ENCODE measurements around the gene KBTBD7. TPM values are rescaled to one million over a fixed set of nuclear protein-coding genes. Genes with fewer than 3 reads are reported as not detected.

KBTBD7 gene
- total and polyA plus RNA-seq, 9 of the 15 experiments (the other 6 are each of a cell fraction or from before 2014, with no cell fraction given): 1.8 to 4.4 (median 3.3) TPM

DNA sequence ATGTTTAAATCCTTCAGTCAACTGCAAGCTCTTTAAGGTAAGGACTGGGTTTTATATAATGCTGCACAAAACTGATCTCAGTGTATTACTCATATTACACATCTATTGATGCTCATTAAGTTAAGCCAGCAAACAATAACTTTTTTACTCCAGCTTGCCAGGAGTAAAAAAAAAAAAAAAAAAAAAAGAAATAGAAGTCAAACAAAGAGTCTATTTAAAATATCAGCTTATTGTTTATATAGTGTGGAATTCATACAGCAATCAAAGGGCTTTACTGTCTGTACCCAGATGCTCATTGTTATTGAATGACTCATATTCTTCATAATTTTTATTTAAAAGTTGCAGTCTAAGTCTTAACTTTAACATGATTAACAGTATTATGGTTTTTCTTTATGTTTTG is 21.8 kb upstream of the KBTBD7 start:
- ChIA-PET POLR2A (no interaction called here), CTCF (ENCODE audit: low intra/inter-chr PET ratio) (no interaction called here)
- FAIRE-seq: no peak
- Histone ChIP-seq H3K27ac (ENCODE audit: extremely low read depth, low read depth, low read length) (no peak overlapping the region), H4K20me1 (replicated peaks; ENCODE audit: control insufficient read depth, insufficient read depth, low read length) (no peaks in the 10 kb centered on the region), H3K79me2 (ENCODE audit: control insufficient read depth, insufficient read depth, low read length) (no peaks in the 10 kb centered on the region), H3K27me3 (ENCODE audit: control insufficient read depth in 2 of 2, insufficient read depth in 2 of 2, low read length in 2 of 2) (no peaks in the 10 kb centered on the region), H3K9me1 (ENCODE audit: control insufficient read depth, insufficient read depth, low read length) (no peaks in the 10 kb centered on the region), H3K4me1 (replicated peaks in 1 of 2; ENCODE audit: control insufficient read depth in 2 of 2, insufficient read depth in 2 of 2, low read length in 2 of 2) (0 out of 5 replicates have a peak, but pooled peaks cover 0 to 2% of the 10 kb centered on the region in 2 experiments), H2AFZ (ENCODE audit: low read depth, low read length) (no peak overlapping the region), H3K36me3 (ENCODE audit: control insufficient read depth, insufficient read depth, low read length) (peaks cover 6% of the 10 kb centered on the region; the same call in 1 of the 3 replicates), H3K4me3 (no peak overlapping the region), H3K9ac (ENCODE audit: insufficient read depth in 1 of 2, low read depth in 2 of 2, low read length in 2 of 2) (no peak overlapping the region), H3K9me3 (replicated peaks; ENCODE audit: control insufficient read depth, insufficient read depth, low read depth, low read length) (no peaks in the 10 kb centered on the region), H3K4me2 (ENCODE audit: insufficient read depth, low read length) (no peak overlapping the region)
- in situ Hi-C loops (cut with MboI) (loop anchor here (5.0 kb wide), 1 partner anchor 134 kb away; no protein-coding TSS in a partner anchor), intact Hi-C loops (cut with micrococcal nuclease) (no loop called here)
- DNase-seq (ENCODE audit: extremely low read depth in 1 of 4, low spot score in 3 of 4): no peak
- ATAC-seq: no peak
- BruUV-seq (replicated peaks): no TSS peak
- TF ChIP-seq ZNF77 (CRISPR knock-in tag; IDR thresholded peaks at IDR 0.05): no peak
- TF ChIP-seq HLTF (IDR thresholded peaks at IDR 0.05): no peak
- no peak for TF ChIP-seq ZBTB8A (IDR thresholded peaks at IDR 0.05; ENCODE audit: partially characterized antibody)
- TF ChIP-seq ZFPM2 (CRISPR knock-in tag; IDR thresholded peaks at IDR 0.05): no peak
- TF ChIP-seq, protein P1, sequence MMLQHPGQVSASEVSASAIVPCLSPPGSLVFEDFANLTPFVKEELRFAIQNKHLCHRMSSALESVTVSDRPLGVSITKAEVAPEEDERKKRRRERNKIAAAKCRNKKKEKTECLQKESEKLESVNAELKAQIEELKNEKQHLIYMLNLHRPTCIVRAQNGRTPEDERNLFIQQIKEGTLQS (IDR thresholded peaks at IDR 0.05): no peak
- TF ChIP-seq, protein P1 (CRISPR knock-in tag; conservative IDR thresholded peaks at IDR 0.05): no peak
- TF ChIP-seq STAT5B (CRISPR knock-in tag; IDR thresholded peaks at IDR 0.05): no peak
- no peak for TF ChIP-seq ZNF124 (CRISPR knock-in tag; IDR thresholded peaks at IDR 0.05)
- TF ChIP-seq TEAD1 (CRISPR knock-in tag; IDR thresholded peaks at IDR 0.05): no peak
- no peak for TF ChIP-seq ELF4 (CRISPR knock-in tag; IDR thresholded peaks at IDR 0.05)
- TF ChIP-seq ZNF79 (CRISPR knock-in tag; IDR thresholded peaks at IDR 0.05; ENCODE audit: low read depth): no peak
